ENCODE results near the gene MPZL3.

Gene MPZL3

GRCh38 chr11:118263695-118264568, 11.8 kb upstream of the MPZL3 start, which contains the start of gene MPZL2:
TSS of gene MPZL2 (minus strand) at chr11:118264297. CDS start at chr11:118264153, 144 bp downstream.
- no peak for DNase-seq

- no peak for DNase-seq
Observed at GRCh38 chr11:118263112-118263511, 10.9 kb upstream of the MPZL3 start.

- DNase-seq = no peak
Observed at GRCh38 chr11:118260353-118260752, 8.2 kb upstream of the MPZL3 start.

- no peak for DNase-seq
Observed at GRCh38 chr11:118259138-118259537, 7.0 kb upstream of the MPZL3 start.

- DNase-seq = no peak
Observed at GRCh38 chr11:118258410-118258809, 6.2 kb upstream of the MPZL3 start.

GRCh38 chr11:118252688-118253087, 523 bp upstream of the MPZL3 start:
- no peak for DNase-seq

- DNase-seq = no peak
Observed at GRCh38 chr11:118247041-118247440, 5.1 kb downstream of the MPZL3 start.

- no peak for DNase-seq
Observed at GRCh38 chr11:118245936-118246562, 6.1 kb downstream of the MPZL3 start.

- DNase-seq = no peak
Observed at GRCh38 chr11:118243993-118244762, 8.0 kb downstream of the MPZL3 start.

- DNase-seq = no peak
Observed at GRCh38 chr11:118243161-118243560, 9.0 kb downstream of the MPZL3 start.

- no peak for DNase-seq
Observed at GRCh38 chr11:118241764-118242098, 10.4 kb downstream of the MPZL3 start.

- DNase-seq = no peak
Observed at GRCh38 chr11:118240999-118241763, 11.0 kb downstream of the MPZL3 start.

GRCh38 chr11:118239509-118240205, 12.5 kb downstream of the MPZL3 start:
- DNase-seq = no peak

- DNase-seq = no peak
Observed at GRCh38 chr11:118238929-118239328, 13.2 kb downstream of the MPZL3 start.

- no peak for DNase-seq
Observed at GRCh38 chr11:118238421-118238820, 13.7 kb downstream of the MPZL3 start.

GRCh38 chr11:118236170-118236569, 16.0 kb downstream of the MPZL3 start:
- no peak for DNase-seq

GRCh38 chr11:118234833-118235232, 17.3 kb downstream of the MPZL3 start:
- no peak for DNase-seq

- no peak for DNase-seq
Observed at GRCh38 chr11:118233850-118234249, 18.3 kb downstream of the MPZL3 start.

GRCh38 chr11:118233377-118233776, 18.8 kb downstream of the MPZL3 start:
- DNase-seq = no peak

- no peak for DNase-seq
Observed at GRCh38 chr11:118232659-118233058, 19.5 kb downstream of the MPZL3 start.

- DNase-seq = no peak
Observed at GRCh38 chr11:118231461-118231860, 20.7 kb downstream of the MPZL3 start.

- no peak for DNase-seq
Observed at GRCh38 chr11:118230088-118230487, 22.1 kb downstream of the MPZL3 start.
